ENCODE results near the gene LLPH.

Gene LLPH

GRCh38 chr12:66142826-66143225 lies 12.3 kb upstream of the LLPH start:
- no peak overlapping the region for H3K4me3 ChIP-seq (ENCODE audit: control insufficient read depth, low read depth, low read length)
- no peak for DNase-seq (ENCODE audit: low read depth)
- TF ChIP-seq, protein P1, sequence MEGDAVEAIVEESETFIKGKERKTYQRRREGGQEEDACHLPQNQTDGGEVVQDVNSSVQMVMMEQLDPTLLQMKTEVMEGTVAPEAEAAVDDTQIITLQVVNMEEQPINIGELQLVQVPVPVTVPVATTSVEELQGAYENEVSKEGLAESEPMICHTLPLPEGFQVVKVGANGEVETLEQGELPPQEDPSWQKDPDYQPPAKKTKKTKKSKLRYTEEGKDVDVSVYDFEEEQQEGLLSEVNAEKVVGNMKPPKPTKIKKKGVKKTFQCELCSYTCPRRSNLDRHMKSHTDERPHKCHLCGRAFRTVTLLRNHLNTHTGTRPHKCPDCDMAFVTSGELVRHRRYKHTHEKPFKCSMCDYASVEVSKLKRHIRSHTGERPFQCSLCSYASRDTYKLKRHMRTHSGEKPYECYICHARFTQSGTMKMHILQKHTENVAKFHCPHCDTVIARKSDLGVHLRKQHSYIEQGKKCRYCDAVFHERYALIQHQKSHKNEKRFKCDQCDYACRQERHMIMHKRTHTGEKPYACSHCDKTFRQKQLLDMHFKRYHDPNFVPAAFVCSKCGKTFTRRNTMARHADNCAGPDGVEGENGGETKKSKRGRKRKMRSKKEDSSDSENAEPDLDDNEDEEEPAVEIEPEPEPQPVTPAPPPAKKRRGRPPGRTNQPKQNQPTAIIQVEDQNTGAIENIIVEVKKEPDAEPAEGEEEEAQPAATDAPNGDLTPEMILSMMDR (IDR thresholded peaks at IDR 0.05; ENCODE audit: control insufficient read depth, insufficient read depth, low read depth, low read length, missing control alignments): no peak

DNA sequence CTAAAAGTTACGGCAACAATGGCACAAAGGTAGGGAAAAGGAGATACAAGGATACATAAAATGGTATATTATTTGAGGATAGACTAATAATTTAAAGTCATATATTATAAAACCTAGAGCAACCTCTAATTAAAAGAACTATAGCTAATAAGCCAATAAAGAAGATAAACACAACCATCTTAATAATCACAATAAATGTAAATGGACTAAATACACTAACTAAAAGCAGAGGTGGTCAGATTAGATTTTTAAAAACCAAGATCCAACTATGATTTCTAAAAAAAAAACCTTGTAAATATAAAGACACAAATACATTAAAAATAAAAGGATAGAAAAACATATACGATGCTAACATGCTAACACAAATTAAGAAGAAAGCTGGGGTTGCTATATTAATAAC lies 10.7 kb upstream of the LLPH start:
- no peak for DNase-seq (ENCODE audit: low read depth)
- no peak overlapping the region for H3K4me3 ChIP-seq (ENCODE audit: control insufficient read depth, low read depth, low read length)
- TF ChIP-seq, protein P1 (IDR thresholded peaks at IDR 0.05; ENCODE audit: control insufficient read depth, insufficient read depth, low read depth, low read length, missing control alignments): no peak

- H3K4me3 ChIP-seq (ENCODE audit: control insufficient read depth, low read depth, low read length): no peak overlapping the region
- no peak for DNase-seq (ENCODE audit: low read depth)
- TF ChIP-seq, protein P1 (IDR thresholded peaks at IDR 0.05; ENCODE audit: control insufficient read depth, insufficient read depth, low read depth, low read length, missing control alignments): no peak
These were observed 10.2 kb upstream of the LLPH start for GRCh38 chr12:66140731-66141130.

GRCh38 chr12:66139328-66139727 lies 8.8 kb upstream of the LLPH start:
- TF ChIP-seq, protein P1 (IDR thresholded peaks at IDR 0.05; ENCODE audit: control insufficient read depth, insufficient read depth, low read depth, low read length, missing control alignments): no peak
- no peak for DNase-seq (ENCODE audit: low read depth)
- H3K4me3 ChIP-seq (ENCODE audit: control insufficient read depth, low read depth, low read length): no peak overlapping the region

DNA sequence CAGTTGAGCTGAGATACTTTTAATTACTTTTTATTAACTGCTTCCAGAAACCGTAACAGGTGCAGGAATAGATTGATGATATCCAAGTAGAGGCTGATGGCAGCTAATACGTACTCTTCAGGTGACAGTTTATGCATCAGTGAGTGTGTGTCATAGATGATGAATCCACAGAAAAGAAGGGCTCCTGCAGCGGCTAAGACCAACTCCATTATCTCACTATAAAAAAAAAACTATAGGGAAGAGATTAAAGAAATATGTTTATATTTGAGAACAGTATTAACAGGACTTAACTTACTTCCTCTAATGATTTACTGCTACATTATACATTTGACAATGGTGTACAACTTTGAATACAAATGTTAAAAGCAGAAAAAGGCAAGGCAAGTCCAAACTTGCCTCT lies 7.4 kb upstream of the LLPH start:
- TF ChIP-seq, protein P1 (IDR thresholded peaks at IDR 0.05; ENCODE audit: control insufficient read depth, insufficient read depth, low read depth, low read length, missing control alignments): no peak
- no peak for DNase-seq (ENCODE audit: low read depth)
- H3K4me3 ChIP-seq (ENCODE audit: control insufficient read depth, low read depth, low read length): no peak overlapping the region

DNA sequence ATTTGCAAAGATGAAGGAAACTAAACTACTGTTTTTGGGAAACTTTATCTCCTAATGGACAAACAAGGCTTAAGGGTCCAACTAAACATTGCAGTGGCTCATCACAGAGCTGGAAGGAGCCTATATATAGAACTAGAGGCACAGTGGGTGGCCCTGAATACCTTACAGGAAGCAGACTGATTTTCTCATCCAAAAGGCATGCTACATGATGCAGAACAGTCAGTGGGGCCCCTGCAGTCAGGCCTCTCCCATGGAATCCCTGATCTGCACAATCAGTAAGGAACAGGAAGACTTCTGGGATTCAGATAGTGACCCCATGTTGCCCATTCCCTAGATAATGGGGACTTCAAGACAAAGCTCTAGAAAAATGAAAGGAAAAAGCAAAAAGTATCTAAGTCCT lies 1.9 kb upstream of the LLPH start:
- TF ChIP-seq, protein P1 (IDR thresholded peaks at IDR 0.05; ENCODE audit: control insufficient read depth, insufficient read depth, low read depth, low read length, missing control alignments): no peak
- peak; percentile 28 for DNase-seq (ENCODE audit: low read depth)
- no peak overlapping the region for H3K4me3 ChIP-seq (ENCODE audit: control insufficient read depth, low read depth, low read length)

Measured in AG09309 (cell line).